GM12865 (cell line): ENCODE data around the gene PPFIA1.

Experiments used
- DNase-seq: peaks from one replicate; pipeline ENCODE4 v3.0.0; 2010; ENCODE audit warnings: low read depth
- H3K4me3 ChIP-seq: 2 replicates; pipeline ENCODE4 v1.5.1; 2011; ENCODE audit warnings: mild to moderate bottlenecking, low read depth, low read length, control low read depth
- CTCF ChIP-seq: IDR thresholded peaks from 2 replicates; pipeline ENCODE4 v1.5.1; 2011; ENCODE audit warnings: low read length, control low read depth, low read depth, inconsistent platforms; ENCODE audit not compliant: insufficient read depth; ENCODE audit errors: missing control alignments

Gene PPFIA1

GRCh38 chr11:70358753-70359152 is 88.3 kb downstream of the PPFIA1 start:
- no peak for DNase-seq
- TF ChIP-seq CTCF, result no peak
- H3K4me3 ChIP-seq, result no peak overlapping the region

- no peak for DNase-seq
- no peak overlapping the region for H3K4me3 ChIP-seq
- no peak for TF ChIP-seq CTCF
These were observed 89.1 kb downstream of the PPFIA1 start for GRCh38 chr11:70359451-70360205.

GRCh38 chr11:70360211-70360610 is 89.7 kb downstream of the PPFIA1 start:
- no peak for TF ChIP-seq CTCF
- H3K4me3 ChIP-seq, result no peak overlapping the region
- DNase-seq, result no peak

GRCh38 chr11:70364178-70364577 is 93.7 kb downstream of the PPFIA1 start:
- no peak for TF ChIP-seq CTCF
- H3K4me3 ChIP-seq, result no peak overlapping the region
- DNase-seq, result no peak

GRCh38 chr11:70364745-70365543 is 94.5 kb downstream of the PPFIA1 start:
- TF ChIP-seq CTCF, result no peak
- DNase-seq, result no peak

GRCh38 chr11:70365544-70365927 is 95.0 kb downstream of the PPFIA1 start:
- no peak overlapping the region for H3K4me3 ChIP-seq
- no peak for DNase-seq
- TF ChIP-seq CTCF, result no peak

More at GRCh38 chr11:70364745-70365543, 94.5 kb downstream of the PPFIA1 start:
- no peak overlapping the region for H3K4me3 ChIP-seq

GRCh38 chr11:70367071-70367470 is 96.6 kb downstream of the PPFIA1 start:
- no peak for TF ChIP-seq CTCF
- H3K4me3 ChIP-seq, result no peak overlapping the region
- no peak for DNase-seq
